ENCODE results near the gene TMEM145.

DNA sequence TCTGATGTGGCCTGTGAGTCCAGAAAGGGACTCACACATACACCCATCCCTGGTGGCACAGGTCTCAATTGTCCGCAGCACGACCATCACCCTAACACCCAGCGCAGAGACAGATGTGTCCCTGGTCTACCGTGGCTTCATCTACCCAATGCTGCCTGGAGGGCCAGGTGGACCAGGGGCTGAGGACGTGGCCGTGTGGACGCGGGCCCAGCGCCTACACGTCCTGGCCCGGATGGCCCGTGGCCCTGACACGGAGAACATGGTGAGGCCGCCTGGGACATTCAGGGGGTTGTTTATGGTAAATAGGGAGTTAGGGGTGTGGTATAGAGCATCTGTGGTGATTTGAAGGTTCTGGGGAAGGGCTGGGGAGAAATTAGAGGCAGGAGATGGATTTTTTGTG is 35.1 kb downstream of the TMEM145 start:
- TF ChIP-seq, protein P1, sequence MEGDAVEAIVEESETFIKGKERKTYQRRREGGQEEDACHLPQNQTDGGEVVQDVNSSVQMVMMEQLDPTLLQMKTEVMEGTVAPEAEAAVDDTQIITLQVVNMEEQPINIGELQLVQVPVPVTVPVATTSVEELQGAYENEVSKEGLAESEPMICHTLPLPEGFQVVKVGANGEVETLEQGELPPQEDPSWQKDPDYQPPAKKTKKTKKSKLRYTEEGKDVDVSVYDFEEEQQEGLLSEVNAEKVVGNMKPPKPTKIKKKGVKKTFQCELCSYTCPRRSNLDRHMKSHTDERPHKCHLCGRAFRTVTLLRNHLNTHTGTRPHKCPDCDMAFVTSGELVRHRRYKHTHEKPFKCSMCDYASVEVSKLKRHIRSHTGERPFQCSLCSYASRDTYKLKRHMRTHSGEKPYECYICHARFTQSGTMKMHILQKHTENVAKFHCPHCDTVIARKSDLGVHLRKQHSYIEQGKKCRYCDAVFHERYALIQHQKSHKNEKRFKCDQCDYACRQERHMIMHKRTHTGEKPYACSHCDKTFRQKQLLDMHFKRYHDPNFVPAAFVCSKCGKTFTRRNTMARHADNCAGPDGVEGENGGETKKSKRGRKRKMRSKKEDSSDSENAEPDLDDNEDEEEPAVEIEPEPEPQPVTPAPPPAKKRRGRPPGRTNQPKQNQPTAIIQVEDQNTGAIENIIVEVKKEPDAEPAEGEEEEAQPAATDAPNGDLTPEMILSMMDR (IDR thresholded peaks at IDR 0.05; ENCODE audit: low read length): no peak
- TF ChIP-seq EZH2 (IDR thresholded peaks at IDR 0.05; ENCODE audit: borderline replicate concordance, low read length): no peak

All from OCI-LY1 (cell line).